Cardiac muscle cell (in vitro differentiated cells and primary cell): Measurements from ENCODE around the gene PANX3. TPM values are rescaled to one million over a fixed set of nuclear protein-coding genes. Genes with fewer than 3 reads are reported as not detected.
A peak's percentile ranks its signal among the peaks of the same experiment; 100 is the strongest.

Experiments
- DNase-seq, 2 donors: peaks; one replicate each; pipeline versions ENCODE4 v3.0.0 to v3.0.0-alpha.2; 2010 to 2017; ENCODE audit warnings: low read depth in 1 of 2, low spot score in 1 of 2
- H3K27ac ChIP-seq: fragments of 200-600 bp; sonication (generic); 2 replicates; pipeline ENCODE4 v1.5.1; 2016
- H3K27me3 ChIP-seq: fragments of 200-600 bp; sonication (generic); 2 replicates; pipeline ENCODE4 v1.6.0; 2016; ENCODE audit warnings: control low read depth
- H3K36me3 ChIP-seq: fragments of 200-600 bp; sonication (generic); 2 replicates; pipeline ENCODE4 v1.5.1; 2016; ENCODE audit warnings: control low read depth
- H3K4me1 ChIP-seq: fragments of 200-600 bp; sonication (generic); 2 replicates; pipeline ENCODE4 v1.8.1; 2017; ENCODE audit warnings: low read depth, mild to moderate bottlenecking, mixed run types
- H3K4me3 ChIP-seq: fragments of 200-600 bp; sonication (generic); 2 replicates; pipeline ENCODE4 v1.5.1; 2016; ENCODE audit warnings: mild to moderate bottlenecking
- H3K9me3 ChIP-seq: fragments of 200-600 bp; sonication (generic); 2 replicates; pipeline ENCODE4 v1.5.1; 2017; ENCODE audit warnings: low read depth, mild to moderate bottlenecking, control low read depth
- CTCF ChIP-seq: IDR thresholded peaks from 2 replicates; pipeline ENCODE4 v1.5.1; 2012; ENCODE audit warnings: low read depth, mild to moderate bottlenecking, low read length
- polyA plus RNA-seq: library from polyadenylated mRNA; unstranded; fragments of >200 nt; fragmentation: Nextera tagmentation; extraction: Ambion mirVana; gene quantifications from 2 replicates; pipeline ENCODE4 v1.2.1, GENCODE V29; 2016
- total RNA-seq: library from RNA; depleted of rRNA; stranded (reverse); fragments of >200 nt; gene quantifications from 2 replicates; pipeline ENCODE4 v1.2.3, GENCODE V29; 2016

Gene PANX3
- total and polyA plus RNA-seq, 2 experiments from 2014 or later = not detected

GRCh38 chr11:124612567-124613246 lies 1.5 kb downstream of the PANX3 start:
- Histone ChIP-seq H3K4me3 (no peak overlapping the region), H3K36me3 (no peaks in the 10 kb centered on the region), H3K9me3 (no peaks in the 10 kb centered on the region), H3K27me3 (no peaks in the 10 kb centered on the region), H3K4me1 (no peaks in the 10 kb centered on the region), H3K27ac (no peak overlapping the region)
- DNase-seq = peak; percentile 21 to 65
- TF ChIP-seq CTCF = no peak

- TF ChIP-seq CTCF = no peak
- Histone ChIP-seq H3K27me3 (peaks cover 25% of the 10 kb centered on the region), H3K27ac (no peak overlapping the region), H3K4me1 (peaks cover 10% of the 10 kb centered on the region), H3K9me3 (no peaks in the 10 kb centered on the region), H3K36me3 (no peaks in the 10 kb centered on the region), H3K4me3 (no peak overlapping the region)
- no peak for DNase-seq
Observed at GRCh38 chr11:124618863-124619262, 7.6 kb downstream of the PANX3 start.

GRCh38 chr11:124622531-124623451 lies 11.6 kb downstream of the PANX3 start, which contains the start of gene TBRG1:
Gene TBRG1 (plus strand): TSS chr11:124622864. CDS start chr11:124623084, 220 bp downstream.
- Histone ChIP-seq H3K27me3 (peaks cover 25% of the 10 kb centered on the region), H3K27ac (peak within 1 kb of the TSS; percentile 93), H3K4me3 (peak within 1 kb of the TSS; percentile 83), H3K9me3 (no peaks in the 10 kb centered on the region), H3K4me1 (peaks cover 16% of the 10 kb centered on the region), H3K36me3 (peaks cover 25% of the 10 kb centered on the region)
- TF ChIP-seq CTCF = no peak
- peak; percentile 94 to 95 for DNase-seq

GRCh38 chr11:124623861-124624525 lies 12.8 kb downstream of the PANX3 start:
- no peaks in the 10 kb centered on the region for H3K9me3 ChIP-seq
- peaks cover 31% of the 10 kb centered on the region for H3K36me3 ChIP-seq
- no peak for TF ChIP-seq CTCF
- H3K4me3 ChIP-seq = peak overlapping the region; percentile 83
- H3K27me3 ChIP-seq = peaks cover 14% of the 10 kb centered on the region
- H3K27ac ChIP-seq = peak overlapping the region; percentile 93
- H3K4me1 ChIP-seq = peaks cover 16% of the 10 kb centered on the region
- peak in 1 of 2 donors; percentile 23 for DNase-seq

GRCh38 chr11:124625504-124626168 lies 14.4 kb downstream of the PANX3 start:
- Histone ChIP-seq H3K9me3 (no peaks in the 10 kb centered on the region), H3K4me3 (no peak overlapping the region), H3K36me3 (peaks cover 46% of the 10 kb centered on the region), H3K27ac (no peak overlapping the region), H3K27me3 (no peaks in the 10 kb centered on the region), H3K4me1 (peaks cover 16% of the 10 kb centered on the region)
- TF ChIP-seq CTCF = no peak
- DNase-seq = no peak
